Measurements from ENCODE around the gene MVK. TPM values are rescaled to one million over a fixed set of nuclear protein-coding genes. Genes with fewer than 3 reads are reported as not detected.

MVK gene
- total and polyA plus RNA-seq, 2 experiments from 2014 or later: 16.7 to 40.1 TPM

DNA sequence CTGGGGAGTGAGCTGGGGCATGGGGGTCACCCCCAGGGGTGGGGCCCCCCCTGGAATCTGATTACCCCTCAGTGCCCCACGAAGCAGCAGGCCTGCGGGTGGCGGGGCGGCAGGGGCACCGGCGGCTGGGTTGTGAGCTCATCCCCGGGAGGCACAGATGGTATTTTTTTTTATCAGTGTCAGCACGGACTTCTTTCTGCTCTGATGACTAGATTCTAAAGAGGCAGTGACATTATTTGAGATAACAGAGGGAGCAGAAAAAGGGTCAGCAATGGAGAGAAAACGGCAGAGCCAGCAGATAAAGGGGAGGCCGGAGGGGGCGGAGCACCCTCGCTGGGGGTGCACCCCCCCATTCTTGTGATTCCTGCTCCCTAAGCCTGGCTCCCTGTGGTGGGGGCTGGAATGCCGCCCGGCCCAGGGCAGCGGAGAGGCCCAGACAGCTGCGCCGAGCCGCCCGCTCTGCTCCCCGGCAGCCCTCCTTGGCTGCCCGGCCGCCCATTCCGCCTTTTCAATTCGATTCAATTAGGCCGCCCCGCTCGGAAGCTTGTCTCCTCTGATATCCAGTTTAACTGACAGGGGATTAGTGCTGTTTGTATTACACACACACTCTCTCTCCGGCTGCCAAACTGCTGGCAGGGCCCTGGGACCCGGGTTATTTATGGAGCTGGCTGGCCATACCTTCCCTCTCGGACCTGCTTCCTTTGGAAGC lies 32.9 kb downstream of the MVK start:
- no peaks in the 10 kb centered on the region for H3K9me3 Mint-ChIP-seq
- H3K36me3 ChIP-seq (ENCODE audit: insufficient read depth): no peaks in the 10 kb centered on the region
- DNase-seq (ENCODE audit: low spot score) (peak; percentile 69), ATAC-seq (peak; percentile 91)
- no peaks in the 10 kb centered on the region for H3K9me2 ChIP-seq (ENCODE audit: insufficient read depth)
- H3K4me3 Mint-ChIP-seq: no peak overlapping the region
- H3K4me3 ChIP-seq: no peak overlapping the region
- no peaks in the 10 kb centered on the region for H3K27me3 ChIP-seq (ENCODE audit: insufficient read depth)
- peaks cover 6% of the 10 kb centered on the region; the same call in 1 of the 2 replicates for H3K4me1 ChIP-seq (ENCODE audit: insufficient read depth)
- peaks cover 8% of the 10 kb centered on the region for H3K27me3 Mint-ChIP-seq (ENCODE audit: insufficient read depth, low read depth, poor library complexity)
- peaks cover 6% of the 10 kb centered on the region for H3K4me1 Mint-ChIP-seq
- 0 out of 2 replicates have a peak, but pooled peaks cover 2% of the 10 kb centered on the region for H3F3A ChIP-seq (replicated peaks; ENCODE audit: low read depth)
- no peaks in the 10 kb centered on the region for H3K36me3 Mint-ChIP-seq (ENCODE audit: low read depth)
- TF ChIP-seq, protein P1, sequence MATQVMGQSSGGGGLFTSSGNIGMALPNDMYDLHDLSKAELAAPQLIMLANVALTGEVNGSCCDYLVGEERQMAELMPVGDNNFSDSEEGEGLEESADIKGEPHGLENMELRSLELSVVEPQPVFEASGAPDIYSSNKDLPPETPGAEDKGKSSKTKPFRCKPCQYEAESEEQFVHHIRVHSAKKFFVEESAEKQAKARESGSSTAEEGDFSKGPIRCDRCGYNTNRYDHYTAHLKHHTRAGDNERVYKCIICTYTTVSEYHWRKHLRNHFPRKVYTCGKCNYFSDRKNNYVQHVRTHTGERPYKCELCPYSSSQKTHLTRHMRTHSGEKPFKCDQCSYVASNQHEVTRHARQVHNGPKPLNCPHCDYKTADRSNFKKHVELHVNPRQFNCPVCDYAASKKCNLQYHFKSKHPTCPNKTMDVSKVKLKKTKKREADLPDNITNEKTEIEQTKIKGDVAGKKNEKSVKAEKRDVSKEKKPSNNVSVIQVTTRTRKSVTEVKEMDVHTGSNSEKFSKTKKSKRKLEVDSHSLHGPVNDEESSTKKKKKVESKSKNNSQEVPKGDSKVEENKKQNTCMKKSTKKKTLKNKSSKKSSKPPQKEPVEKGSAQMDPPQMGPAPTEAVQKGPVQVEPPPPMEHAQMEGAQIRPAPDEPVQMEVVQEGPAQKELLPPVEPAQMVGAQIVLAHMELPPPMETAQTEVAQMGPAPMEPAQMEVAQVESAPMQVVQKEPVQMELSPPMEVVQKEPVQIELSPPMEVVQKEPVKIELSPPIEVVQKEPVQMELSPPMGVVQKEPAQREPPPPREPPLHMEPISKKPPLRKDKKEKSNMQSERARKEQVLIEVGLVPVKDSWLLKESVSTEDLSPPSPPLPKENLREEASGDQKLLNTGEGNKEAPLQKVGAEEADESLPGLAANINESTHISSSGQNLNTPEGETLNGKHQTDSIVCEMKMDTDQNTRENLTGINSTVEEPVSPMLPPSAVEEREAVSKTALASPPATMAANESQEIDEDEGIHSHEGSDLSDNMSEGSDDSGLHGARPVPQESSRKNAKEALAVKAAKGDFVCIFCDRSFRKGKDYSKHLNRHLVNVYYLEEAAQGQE (IDR thresholded peaks at IDR 0.05; ENCODE audit: unreplicated experiment): no peak
- TF ChIP-seq ZNF331 (CRISPR knock-in tag; IDR thresholded peaks at IDR 0.05; ENCODE audit: low read depth): no peak
- no peak for TF ChIP-seq JUNB (IDR thresholded peaks at IDR 0.05; ENCODE audit: unreplicated experiment)
- TF ChIP-seq ZNF114 (CRISPR knock-in tag; IDR thresholded peaks at IDR 0.05): no peak
- no peak for TF ChIP-seq STAT1 (IDR thresholded peaks at IDR 0.05; ENCODE audit: unreplicated experiment)
- no peak for TF ChIP-seq CREB1 (CRISPR knock-in tag; IDR thresholded peaks at IDR 0.05; ENCODE audit: low read depth)
- TF ChIP-seq POLR2AphosphoS5 (IDR thresholded peaks at IDR 0.05; ENCODE audit: low read depth): no peak
- TF ChIP-seq EZH2phosphoT487 (IDR thresholded peaks at IDR 0.05; ENCODE audit: unreplicated experiment): no peak
- TF ChIP-seq, protein P2, sequence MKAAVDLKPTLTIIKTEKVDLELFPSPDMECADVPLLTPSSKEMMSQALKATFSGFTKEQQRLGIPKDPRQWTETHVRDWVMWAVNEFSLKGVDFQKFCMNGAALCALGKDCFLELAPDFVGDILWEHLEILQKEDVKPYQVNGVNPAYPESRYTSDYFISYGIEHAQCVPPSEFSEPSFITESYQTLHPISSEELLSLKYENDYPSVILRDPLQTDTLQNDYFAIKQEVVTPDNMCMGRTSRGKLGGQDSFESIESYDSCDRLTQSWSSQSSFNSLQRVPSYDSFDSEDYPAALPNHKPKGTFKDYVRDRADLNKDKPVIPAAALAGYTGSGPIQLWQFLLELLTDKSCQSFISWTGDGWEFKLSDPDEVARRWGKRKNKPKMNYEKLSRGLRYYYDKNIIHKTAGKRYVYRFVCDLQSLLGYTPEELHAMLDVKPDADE (IDR thresholded peaks at IDR 0.05): no peak
- TF ChIP-seq, protein P3, sequence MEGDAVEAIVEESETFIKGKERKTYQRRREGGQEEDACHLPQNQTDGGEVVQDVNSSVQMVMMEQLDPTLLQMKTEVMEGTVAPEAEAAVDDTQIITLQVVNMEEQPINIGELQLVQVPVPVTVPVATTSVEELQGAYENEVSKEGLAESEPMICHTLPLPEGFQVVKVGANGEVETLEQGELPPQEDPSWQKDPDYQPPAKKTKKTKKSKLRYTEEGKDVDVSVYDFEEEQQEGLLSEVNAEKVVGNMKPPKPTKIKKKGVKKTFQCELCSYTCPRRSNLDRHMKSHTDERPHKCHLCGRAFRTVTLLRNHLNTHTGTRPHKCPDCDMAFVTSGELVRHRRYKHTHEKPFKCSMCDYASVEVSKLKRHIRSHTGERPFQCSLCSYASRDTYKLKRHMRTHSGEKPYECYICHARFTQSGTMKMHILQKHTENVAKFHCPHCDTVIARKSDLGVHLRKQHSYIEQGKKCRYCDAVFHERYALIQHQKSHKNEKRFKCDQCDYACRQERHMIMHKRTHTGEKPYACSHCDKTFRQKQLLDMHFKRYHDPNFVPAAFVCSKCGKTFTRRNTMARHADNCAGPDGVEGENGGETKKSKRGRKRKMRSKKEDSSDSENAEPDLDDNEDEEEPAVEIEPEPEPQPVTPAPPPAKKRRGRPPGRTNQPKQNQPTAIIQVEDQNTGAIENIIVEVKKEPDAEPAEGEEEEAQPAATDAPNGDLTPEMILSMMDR (conservative IDR thresholded peaks at IDR 0.05; ENCODE audit: low read depth in 2 of 2): no peak
- TF ChIP-seq EZH2 (IDR thresholded peaks at IDR 0.05; ENCODE audit: low read depth, unreplicated experiment): no peak
- TF ChIP-seq NANOG (IDR thresholded peaks at IDR 0.05; ENCODE audit: borderline replicate concordance): no peak
- no peaks in the 10 kb centered on the region for H3K79me2 ChIP-seq (replicated peaks; ENCODE audit: insufficient read depth)
- no peak overlapping the region for H3K27ac ChIP-seq (ENCODE audit: low read depth)
- peak overlapping the region; percentile 57 for H3K4me2 ChIP-seq
- peak overlapping the region; percentile 74 for H2AFZ ChIP-seq
- H3K27ac Mint-ChIP-seq: no peak overlapping the region
- no peaks in the 10 kb centered on the region for H4K20me1 ChIP-seq (replicated peaks; ENCODE audit: insufficient read depth)
